Stimulated activated CD4-positive, alpha-beta T cell treated with anti-CD3 and anti-CD28 coated beads, Interleukin-2, amount 100 ng/mL, for 48 hours (primary cell): ENCODE results near the gene MRPL16.
A peak's percentile ranks its signal among the peaks of the same experiment; 100 is the strongest.
"Not testable (repeated sequence)": the region's sequence is repeated elsewhere in the genome, so short reads cannot be mapped to it uniquely, and the experiment has no call there.

Experiments
- DNase-seq, 2 donors: peaks; one replicate each; pipeline ENCODE4 v3.0.0-alpha.2; 2020

MRPL16 gene

GRCh38 chr11:59807047-59807610, 3.4 kb downstream of the MRPL16 start:
- no peak for DNase-seq

GRCh38 chr11:59804061-59804460, 6.5 kb downstream of the MRPL16 start:
- DNase-seq, result no peak

GRCh38 chr11:59802639-59803176, 7.9 kb downstream of the MRPL16 start:
- peak; percentile 13 to 25 for DNase-seq

GRCh38 chr11:59801981-59802638, 8.5 kb downstream of the MRPL16 start:
- DNase-seq, result no peak

GRCh38 chr11:59801160-59801706, 9.3 kb downstream of the MRPL16 start:
- DNase-seq, result no peak

- no peak for DNase-seq
These were observed 10.1 kb downstream of the MRPL16 start for GRCh38 chr11:59800390-59801025.

GRCh38 chr11:59794417-59794816, 16.2 kb downstream of the MRPL16 start:
- no peak for DNase-seq

GRCh38 chr11:59792507-59792906, 18.1 kb downstream of the MRPL16 start:
- DNase-seq, result no peak

- DNase-seq, result no peak
These were observed 18.9 kb downstream of the MRPL16 start for GRCh38 chr11:59791639-59792038.

- DNase-seq, result no peak
These were observed 22.8 kb downstream of the MRPL16 start for GRCh38 chr11:59787816-59788215.

- DNase-seq, result no peak
These were observed 23.4 kb downstream of the MRPL16 start for GRCh38 chr11:59787255-59787588.

GRCh38 chr11:59785818-59786217, 24.8 kb downstream of the MRPL16 start:
- no peak for DNase-seq

GRCh38 chr11:59784441-59784840, 26.1 kb downstream of the MRPL16 start:
- DNase-seq, result not testable (repeated sequence)

GRCh38 chr11:59783632-59784090, 26.9 kb downstream of the MRPL16 start:
- no peak for DNase-seq

GRCh38 chr11:59782080-59782479, 28.5 kb downstream of the MRPL16 start:
- no peak for DNase-seq

GRCh38 chr11:59779487-59779886, 31.1 kb downstream of the MRPL16 start:
- DNase-seq, result no peak

GRCh38 chr11:59778122-59778521, 32.5 kb downstream of the MRPL16 start:
- DNase-seq, result no peak

- no peak for DNase-seq
These were observed 33.5 kb downstream of the MRPL16 start for GRCh38 chr11:59777104-59777503.

GRCh38 chr11:59776210-59777066, 34.1 kb downstream of the MRPL16 start:
- DNase-seq, result no peak

GRCh38 chr11:59773083-59773440, 37.5 kb downstream of the MRPL16 start:
- no peak for DNase-seq

GRCh38 chr11:59771605-59772004, 39.0 kb downstream of the MRPL16 start:
- no peak for DNase-seq

GRCh38 chr11:59770869-59771268, 39.7 kb downstream of the MRPL16 start:
- no peak for DNase-seq

GRCh38 chr11:59770319-59770718, 40.3 kb downstream of the MRPL16 start:
- no peak for DNase-seq
